Measurements from ENCODE around the gene NAXE. TPM values are rescaled to one million over a fixed set of nuclear protein-coding genes. Genes with fewer than 3 reads are reported as not detected.
"Not testable (repeated sequence)": the region's sequence is repeated elsewhere in the genome, so short reads cannot be mapped to it uniquely, and the experiment has no call there.

The NAXE gene
- total RNA-seq, 6 experiments from 2014 or later, result 73.9 to 83.9 (median 76.7) TPM

- TF ChIP-seq CTCF (IDR thresholded peaks at IDR 0.05), result peak; percentile 96
- Mint-ChIP-seq H3K27me3 (ENCODE audit: insufficient read depth) (peaks cover 8% of the 10 kb centered on the region), H3K4me1 (ENCODE audit: low read depth) (no peaks in the 10 kb centered on the region), H3K4me3 (peak overlapping the region; percentile 38), H3K36me3 (ENCODE audit: low read depth) (no peaks in the 10 kb centered on the region), H3K9me3 (no peaks in the 10 kb centered on the region), H3K27ac (no peak overlapping the region)
- DNase-seq, result peak; percentile 67
Observed at GRCh38 chr1:156583821-156584622, 7.6 kb upstream of the NAXE start.

- H3K9me3 Mint-ChIP-seq, result no peaks in the 10 kb centered on the region
- H3K27me3 Mint-ChIP-seq (ENCODE audit: insufficient read depth), result peaks cover 3% of the 10 kb centered on the region
- no peak overlapping the region for H3K4me3 Mint-ChIP-seq
- H3K4me1 Mint-ChIP-seq (ENCODE audit: low read depth), result no peaks in the 10 kb centered on the region
- no peak for TF ChIP-seq CTCF (IDR thresholded peaks at IDR 0.05)
- DNase-seq, result no peak
- H3K36me3 Mint-ChIP-seq (ENCODE audit: low read depth), result no peaks in the 10 kb centered on the region
- no peak overlapping the region for H3K27ac Mint-ChIP-seq
Observed at GRCh38 chr1:156584813-156585212, 6.8 kb upstream of the NAXE start.

GRCh38 chr1:156586323-156586722 lies 5.3 kb upstream of the NAXE start:
- DNase-seq, result no peak
- Mint-ChIP-seq H3K4me1 (ENCODE audit: low read depth) (peaks cover 7% of the 10 kb centered on the region), H3K36me3 (ENCODE audit: low read depth) (no peaks in the 10 kb centered on the region), H3K4me3 (no peak overlapping the region), H3K27ac (no peak overlapping the region), H3K27me3 (ENCODE audit: insufficient read depth) (peaks cover 3% of the 10 kb centered on the region), H3K9me3 (no peaks in the 10 kb centered on the region)
- TF ChIP-seq CTCF (IDR thresholded peaks at IDR 0.05), result no peak

GRCh38 chr1:156586892-156587477 lies 4.6 kb upstream of the NAXE start:
- TF ChIP-seq CTCF (IDR thresholded peaks at IDR 0.05), result no peak
- no peak overlapping the region for H3K27ac Mint-ChIP-seq
- H3K36me3 Mint-ChIP-seq (ENCODE audit: low read depth), result no peaks in the 10 kb centered on the region
- H3K4me1 Mint-ChIP-seq (ENCODE audit: low read depth), result peaks cover 9% of the 10 kb centered on the region
- no peak for DNase-seq
- H3K9me3 Mint-ChIP-seq, result no peaks in the 10 kb centered on the region
- no peak overlapping the region for H3K4me3 Mint-ChIP-seq
- H3K27me3 Mint-ChIP-seq (ENCODE audit: insufficient read depth), result peaks cover 3% of the 10 kb centered on the region

GRCh38 chr1:156587927-156588326 lies 3.6 kb upstream of the NAXE start:
- not testable (repeated sequence) for H3K27ac Mint-ChIP-seq; H3K27me3 Mint-ChIP-seq (ENCODE audit: insufficient read depth); H3K9me3 Mint-ChIP-seq; DNase-seq; H3K36me3 Mint-ChIP-seq (ENCODE audit: low read depth); H3K4me3 Mint-ChIP-seq
- H3K4me1 Mint-ChIP-seq (ENCODE audit: low read depth), result peaks cover 15% of the 10 kb centered on the region

GRCh38 chr1:156589546-156589945 lies 2.0 kb upstream of the NAXE start:
- no peak for TF ChIP-seq CTCF (IDR thresholded peaks at IDR 0.05)
- H3K4me1 Mint-ChIP-seq (ENCODE audit: low read depth), result peaks cover 16% of the 10 kb centered on the region
- no peaks in the 10 kb centered on the region for H3K9me3 Mint-ChIP-seq
- H3K27me3 Mint-ChIP-seq (ENCODE audit: insufficient read depth), result peaks cover 3% of the 10 kb centered on the region
- no peak overlapping the region for H3K4me3 Mint-ChIP-seq
- H3K27ac Mint-ChIP-seq, result no peak overlapping the region
- no peaks in the 10 kb centered on the region; the same call in 1 of the 2 replicates for H3K36me3 Mint-ChIP-seq (ENCODE audit: low read depth)
- DNase-seq, result no peak

Data from HFFc6 (cell line).